CD4-positive, alpha-beta T cell treated with Interleukin-15 for 1 hour (primary cell): Measurements from ENCODE around the gene NIN.
"Not testable (repeated sequence)": the region's sequence is repeated elsewhere in the genome, so short reads cannot be mapped to it uniquely, and the experiment has no call there.

Experiments
- DNase-seq: peaks from one replicate; pipeline ENCODE4 v3.0.0-alpha.2; 2020

The NIN gene

DNA sequence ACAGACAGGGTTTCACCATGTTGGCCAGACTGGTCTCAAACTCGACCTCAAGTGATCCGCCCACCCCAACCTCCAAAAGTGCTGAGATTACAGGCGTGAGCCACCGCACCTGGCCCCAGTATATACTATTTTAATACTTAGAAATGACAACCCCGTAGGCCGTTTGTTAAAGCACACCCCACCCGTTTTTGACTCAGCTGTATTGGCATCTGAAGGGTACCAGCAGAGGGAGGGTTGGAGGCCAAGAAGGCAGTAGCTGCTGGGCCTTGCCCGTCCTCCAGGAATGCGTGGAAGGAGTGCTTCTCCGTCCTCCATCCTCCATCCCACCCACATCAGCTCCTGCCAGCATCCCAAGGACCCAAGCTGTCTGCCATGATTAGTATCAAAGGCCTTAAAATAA lies 6.3 kb upstream of the NIN start:
- no peak for DNase-seq

DNA sequence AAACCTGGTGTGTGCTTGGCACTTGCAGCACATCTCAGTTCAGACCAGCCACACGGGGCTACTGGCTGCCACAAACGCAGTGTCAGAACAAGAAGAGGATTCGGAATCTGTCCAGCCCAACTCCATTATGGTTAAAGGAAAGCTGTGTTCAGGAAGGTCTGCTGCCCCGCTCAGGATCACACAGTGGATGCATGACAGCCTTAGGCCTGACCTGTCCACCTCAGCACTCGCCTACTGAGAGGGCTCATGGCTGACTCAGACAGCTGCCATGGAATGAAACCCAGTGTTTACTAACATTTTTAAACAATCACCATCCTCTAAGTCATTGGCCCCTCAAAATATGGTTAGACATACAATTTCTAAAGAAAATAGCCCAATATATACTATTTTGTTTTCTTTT lies 5.6 kb upstream of the NIN start:
- DNase-seq: no peak

DNA sequence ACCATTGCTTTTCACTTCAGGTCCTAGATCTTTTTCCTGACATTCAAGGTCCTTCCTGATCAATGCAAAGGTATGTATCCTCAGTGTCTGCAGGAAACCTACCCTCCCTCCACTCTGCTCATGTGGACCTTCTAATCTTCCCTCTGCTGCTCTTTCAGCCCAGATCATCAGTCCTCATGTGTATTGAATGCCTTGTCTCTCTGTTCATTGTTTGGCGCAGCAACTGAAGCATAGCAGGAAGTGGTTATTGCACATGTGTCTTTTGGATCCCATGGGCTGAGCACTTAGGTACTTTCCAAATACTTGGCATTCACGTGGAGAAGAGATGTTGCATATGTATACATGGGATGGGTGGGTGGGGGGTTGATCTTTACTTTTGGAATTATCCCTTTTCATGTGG lies 4.3 kb upstream of the NIN start:
- peak; percentile 40 for DNase-seq

DNA sequence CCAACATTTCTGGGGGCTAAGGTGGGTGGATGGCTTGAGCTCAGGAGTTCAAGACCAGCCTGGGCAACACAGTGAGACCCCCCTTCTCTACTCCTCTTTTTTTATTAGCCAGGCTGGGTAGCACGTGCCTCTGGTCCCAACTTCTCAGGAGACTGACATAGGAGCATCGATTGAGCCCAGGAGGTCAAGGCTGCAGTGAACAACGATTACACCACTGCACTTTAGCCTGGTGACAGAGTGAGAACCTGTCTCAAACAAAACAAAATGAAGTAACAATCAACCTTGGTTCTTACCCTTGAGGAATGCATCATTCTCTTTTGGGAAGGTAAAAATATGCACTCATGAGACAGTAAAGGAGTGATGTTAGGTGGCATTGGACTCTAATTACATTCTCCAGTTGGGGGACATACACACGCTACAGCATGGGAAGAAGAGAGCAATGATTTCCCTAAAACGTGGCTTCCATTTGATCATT lies 3.9 kb upstream of the NIN start:
- DNase-seq: no peak

DNA sequence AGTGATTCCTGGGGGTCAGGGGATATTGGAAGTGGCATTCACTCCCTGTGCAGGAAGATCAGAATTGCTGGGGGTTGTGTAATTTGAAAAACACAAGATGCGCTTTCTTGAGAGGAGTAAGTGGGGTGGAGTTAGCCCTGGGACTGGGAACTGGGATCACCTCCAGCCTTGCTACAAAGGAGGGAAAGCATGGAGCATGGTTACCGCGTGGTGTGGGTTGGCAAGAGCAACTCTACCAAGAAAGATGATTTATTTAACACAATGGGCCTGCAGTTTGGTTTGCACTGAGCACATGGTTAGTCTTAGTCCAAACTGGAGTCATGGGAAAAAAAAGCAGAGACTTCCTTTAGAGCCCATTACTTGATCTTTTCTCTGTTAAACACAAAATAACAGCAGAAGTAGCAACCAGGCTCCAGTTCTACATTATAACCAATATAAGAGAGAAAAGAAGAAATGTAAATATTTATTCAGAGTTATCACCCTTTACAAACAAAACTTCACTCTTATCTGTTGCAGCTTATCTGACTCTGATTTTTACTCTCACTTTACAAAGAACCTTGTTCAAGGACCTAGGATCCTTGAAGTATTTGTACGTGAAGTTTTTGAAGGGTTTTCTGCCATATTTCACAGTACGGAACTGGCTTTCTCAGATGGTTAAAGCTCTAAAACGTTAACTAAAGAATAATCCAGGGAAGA lies 2.1 kb upstream of the NIN start:
- no peak for DNase-seq

DNA sequence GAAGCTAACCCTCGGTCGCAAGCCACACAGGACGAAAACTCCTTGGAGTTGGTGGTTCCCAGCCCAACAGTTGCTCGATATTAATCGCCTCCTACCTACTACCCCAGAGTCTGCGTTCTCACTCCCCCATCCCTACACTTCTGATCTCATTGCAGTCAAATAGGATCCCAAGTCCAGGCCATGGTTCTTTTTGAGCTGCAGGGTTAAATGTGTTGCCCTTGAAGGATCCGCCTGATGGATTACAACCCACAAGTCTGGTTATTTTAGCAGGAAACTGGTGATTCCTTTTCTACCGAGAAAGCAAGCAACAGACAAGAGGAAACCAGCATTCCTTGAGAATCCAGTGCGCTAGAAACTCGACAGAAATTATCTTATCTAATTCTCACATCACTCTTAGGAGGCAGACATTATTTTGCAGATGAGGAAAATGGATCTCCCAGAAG lies 785 bp upstream of the NIN start:
- no peak for DNase-seq

DNA sequence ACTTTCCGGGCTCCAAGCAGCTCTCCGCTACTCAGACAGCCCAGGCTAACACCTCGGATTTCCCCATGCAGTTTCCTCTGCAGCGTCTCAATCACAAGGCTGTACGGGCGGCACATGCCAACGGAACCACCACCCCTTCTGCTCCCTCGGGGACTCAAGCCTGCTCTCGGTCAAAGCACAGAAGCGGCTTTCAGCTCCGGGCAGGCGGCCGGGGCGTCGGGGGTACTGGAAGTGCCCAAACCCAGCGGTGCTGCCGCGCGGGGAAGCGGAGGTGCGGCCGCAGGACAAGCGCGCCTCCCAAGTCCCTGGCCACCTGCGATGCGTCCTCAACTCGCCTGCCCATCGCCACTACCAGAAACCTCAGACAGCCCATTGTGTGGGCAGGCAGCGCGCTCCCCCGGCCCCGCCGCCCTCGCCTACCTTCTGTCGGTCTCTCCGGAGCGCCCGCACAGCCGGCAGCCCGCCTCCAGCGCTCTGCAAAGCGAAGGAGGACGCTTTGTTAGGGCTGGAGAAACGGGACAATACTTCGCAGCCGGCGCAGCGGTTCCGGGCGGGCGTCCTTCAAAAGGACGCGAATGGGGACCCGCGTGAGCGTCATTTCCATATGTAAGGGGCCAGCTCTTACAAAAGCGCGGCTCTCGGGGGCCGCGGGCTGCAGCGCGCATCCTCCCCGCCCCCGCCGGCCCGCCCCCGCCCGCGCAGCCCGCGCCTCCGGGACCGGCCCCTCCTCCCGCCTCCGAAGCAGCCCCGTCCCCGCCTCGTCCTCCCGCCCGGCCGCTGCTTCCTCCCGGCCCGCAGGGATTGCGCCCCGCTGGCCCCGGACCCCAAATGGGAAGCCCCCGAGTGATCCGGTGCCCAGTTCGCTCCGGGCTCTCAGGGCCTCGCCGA lies 674 bp downstream of the NIN start:
- DNase-seq: peak; percentile 72

DNA sequence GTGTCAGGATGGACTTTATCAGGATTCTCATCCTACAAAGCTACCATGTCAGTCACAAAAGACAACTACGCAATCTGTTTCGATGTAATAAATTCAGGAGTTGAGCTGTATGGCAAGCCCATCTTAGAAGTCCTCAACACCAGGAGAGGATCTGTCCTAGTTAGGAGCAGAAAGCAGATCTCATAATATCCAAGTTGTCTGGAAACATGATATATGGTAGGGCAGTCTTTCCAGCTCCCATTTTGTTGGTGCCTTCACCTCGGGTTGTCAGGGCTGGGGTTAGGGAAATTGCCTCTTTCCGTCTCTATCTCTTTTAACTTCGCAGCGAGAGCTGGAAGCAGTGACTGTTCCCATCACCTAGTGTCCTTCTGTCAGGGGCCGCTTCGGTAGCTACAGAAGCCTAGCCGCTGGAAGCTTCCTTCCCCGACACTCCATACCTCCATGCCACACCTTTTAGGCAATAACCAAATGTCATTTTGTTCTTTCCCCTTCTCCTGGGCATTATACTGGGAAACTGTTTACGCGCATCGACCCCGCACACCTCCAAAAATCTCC lies 1.4 kb downstream of the NIN start:
- DNase-seq: no peak

DNA sequence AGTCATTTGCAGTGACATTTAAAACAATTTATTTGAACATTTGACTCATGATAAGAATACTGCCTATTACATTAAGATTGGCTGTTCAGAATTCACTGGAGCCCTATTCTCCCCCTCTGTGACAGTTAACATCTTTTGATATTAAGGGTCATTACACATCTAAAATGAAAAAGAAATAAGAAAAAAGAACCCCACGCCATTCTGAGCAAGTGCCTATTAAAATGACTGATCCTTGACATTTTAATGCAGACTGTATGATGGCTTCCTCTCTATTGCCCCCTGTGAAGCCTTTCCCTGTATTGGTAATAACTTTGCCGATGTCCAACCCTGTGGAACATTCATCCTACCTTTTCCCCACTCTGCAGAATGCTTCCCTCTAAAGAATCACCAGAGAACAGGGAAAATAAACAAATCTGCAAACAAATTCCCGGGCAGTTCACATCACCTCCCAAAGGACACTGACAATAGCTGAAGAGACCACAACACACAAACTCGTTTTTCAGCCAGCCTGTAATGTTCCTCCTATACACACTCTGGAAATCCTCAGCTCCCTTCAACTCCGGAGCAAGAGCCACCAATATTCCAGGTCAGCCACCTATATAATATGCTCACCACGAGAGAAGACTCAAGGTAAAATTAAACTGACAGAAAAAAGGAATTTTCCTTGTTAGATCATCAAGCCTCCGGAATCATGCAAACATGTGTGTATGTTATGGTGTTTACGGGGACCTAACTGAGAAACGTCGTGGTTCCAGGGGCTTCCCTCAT lies 2.1 kb downstream of the NIN start:
- no peak for DNase-seq

DNA sequence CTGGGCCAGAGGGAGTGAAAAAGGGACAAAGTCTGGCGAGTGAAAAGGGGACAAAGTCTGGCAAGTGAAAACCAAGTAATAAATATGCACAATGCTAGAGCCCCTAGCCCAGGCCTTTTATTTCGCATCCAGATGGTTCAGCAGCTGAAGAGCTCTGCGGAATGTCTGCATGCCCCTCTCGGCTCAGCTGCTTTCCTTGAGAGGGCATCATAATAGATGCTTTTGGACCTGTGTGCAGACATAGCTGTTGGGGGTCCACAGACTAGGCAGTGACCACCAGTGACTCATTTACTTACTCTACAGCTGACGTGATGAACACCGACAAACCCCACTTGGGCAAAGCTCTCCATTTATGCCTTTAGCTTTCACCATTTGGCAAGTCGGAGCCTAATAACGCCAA lies 4.3 kb downstream of the NIN start:
- no peak for DNase-seq

DNA sequence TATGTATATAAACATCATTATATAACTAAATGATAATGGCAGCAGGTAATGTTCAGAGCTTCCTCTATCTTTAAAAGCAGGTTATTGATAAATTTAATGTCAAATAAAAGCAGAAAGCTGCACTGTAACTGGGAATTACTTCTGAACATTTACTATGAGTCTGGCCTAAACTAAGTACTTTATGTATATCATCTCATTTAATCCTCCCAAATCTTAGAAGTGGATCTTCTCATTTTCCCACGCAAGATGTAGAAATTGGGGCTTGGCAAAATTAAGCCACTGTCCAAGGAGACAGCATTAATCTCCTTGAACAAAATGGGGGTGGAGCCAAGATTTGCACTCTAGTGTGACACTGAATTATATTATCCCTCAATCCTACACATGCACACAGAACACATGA lies 5.7 kb downstream of the NIN start:
- no peak for DNase-seq

DNA sequence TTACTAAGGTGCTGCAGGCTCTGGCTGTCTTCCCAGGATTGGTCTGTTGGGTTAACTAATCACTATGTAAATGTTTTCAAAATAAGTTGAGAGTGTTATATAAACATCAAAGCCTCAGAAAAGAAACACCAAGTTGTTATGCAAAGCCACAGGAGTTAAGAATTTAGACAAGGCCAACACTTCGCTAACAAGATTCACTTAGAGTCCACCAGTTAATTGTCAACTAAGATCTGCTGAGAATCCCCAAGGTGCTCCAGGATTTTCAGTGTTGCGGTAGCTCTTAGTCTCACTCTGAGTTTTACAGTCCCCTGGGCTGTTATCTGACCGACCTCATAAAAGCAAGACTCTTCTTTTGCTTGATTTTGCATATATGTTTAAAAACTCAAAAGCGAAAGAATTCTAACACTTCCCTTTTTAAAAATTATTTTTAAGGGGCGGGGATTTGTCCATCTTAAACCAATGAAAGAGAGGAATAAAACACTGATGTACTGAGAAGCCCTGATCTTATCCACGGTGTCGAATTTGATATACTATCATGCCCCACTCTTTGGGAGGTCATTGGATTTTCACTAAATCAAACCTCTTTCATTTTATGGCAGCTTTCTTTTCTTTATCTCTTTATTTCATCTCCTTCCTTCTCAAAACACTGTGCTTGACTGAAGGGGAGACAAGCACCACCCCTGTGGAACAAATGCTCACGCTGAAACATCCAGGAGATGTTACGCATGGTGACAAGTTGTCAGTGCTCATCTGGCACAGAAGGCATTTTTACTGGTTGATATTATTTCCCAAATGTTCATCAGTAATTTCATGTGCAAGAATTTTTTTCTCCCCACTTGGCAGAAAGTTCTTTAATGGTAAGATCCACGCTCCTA lies 7.0 kb downstream of the NIN start:
- DNase-seq: no peak

DNA sequence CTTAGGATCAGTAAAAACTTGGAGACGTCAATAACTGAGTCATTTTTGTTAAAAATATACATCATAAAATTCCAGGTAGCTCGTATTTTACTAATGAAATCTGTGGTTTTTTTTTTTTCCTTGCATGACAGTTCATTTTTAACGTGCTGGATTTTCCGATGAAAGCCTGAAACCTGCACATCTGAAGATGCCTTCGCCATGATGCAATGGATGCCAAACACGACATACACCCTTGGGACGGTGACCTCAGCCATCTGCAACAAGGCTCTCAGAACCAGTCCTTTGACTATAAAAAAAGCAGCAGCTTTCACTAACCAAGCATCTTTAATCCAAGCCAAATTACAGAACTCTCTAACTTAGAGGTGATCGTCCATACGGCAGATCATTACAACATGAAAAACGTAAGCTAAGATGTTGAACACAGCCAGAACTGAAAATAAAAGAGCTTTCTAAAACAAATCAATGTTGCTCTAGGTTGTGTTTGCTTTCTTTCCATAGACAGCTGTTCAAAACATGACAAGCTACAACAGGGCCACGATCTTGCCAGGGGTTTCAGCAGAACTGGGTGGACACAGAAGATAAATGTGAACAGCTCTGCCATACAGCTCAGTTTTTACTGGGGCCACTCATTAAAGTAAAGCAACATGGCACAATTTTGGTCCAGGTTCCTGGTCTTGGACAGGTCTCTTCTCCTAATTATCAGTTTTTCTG lies 7.8 kb downstream of the NIN start:
- no peak for DNase-seq

DNA sequence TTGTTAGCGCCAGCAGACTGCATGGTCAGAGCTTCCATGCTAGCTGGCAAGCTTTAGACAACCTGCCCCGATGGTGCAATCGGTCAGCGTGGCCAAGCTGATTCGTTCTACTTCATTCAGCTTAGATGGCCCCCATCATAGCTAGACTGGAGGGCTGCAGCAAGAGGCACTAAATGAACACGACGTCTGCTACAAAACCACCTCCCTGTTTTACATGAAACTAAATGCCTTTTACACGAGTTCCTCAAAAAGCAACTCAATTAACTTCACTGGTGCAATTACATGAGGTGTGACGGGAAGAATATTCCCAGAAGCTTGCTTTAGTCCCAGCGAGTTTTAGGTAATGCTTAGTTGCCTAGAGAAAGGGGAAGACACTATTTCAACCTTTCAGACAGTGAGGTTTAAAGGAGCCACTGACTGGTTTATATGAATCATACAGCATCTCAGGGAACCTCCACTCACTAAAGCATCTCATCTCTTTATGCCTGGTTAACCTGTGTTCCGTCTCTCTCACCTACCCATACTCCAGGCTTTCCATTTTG lies 8.4 kb downstream of the NIN start:
- DNase-seq: no peak

DNA sequence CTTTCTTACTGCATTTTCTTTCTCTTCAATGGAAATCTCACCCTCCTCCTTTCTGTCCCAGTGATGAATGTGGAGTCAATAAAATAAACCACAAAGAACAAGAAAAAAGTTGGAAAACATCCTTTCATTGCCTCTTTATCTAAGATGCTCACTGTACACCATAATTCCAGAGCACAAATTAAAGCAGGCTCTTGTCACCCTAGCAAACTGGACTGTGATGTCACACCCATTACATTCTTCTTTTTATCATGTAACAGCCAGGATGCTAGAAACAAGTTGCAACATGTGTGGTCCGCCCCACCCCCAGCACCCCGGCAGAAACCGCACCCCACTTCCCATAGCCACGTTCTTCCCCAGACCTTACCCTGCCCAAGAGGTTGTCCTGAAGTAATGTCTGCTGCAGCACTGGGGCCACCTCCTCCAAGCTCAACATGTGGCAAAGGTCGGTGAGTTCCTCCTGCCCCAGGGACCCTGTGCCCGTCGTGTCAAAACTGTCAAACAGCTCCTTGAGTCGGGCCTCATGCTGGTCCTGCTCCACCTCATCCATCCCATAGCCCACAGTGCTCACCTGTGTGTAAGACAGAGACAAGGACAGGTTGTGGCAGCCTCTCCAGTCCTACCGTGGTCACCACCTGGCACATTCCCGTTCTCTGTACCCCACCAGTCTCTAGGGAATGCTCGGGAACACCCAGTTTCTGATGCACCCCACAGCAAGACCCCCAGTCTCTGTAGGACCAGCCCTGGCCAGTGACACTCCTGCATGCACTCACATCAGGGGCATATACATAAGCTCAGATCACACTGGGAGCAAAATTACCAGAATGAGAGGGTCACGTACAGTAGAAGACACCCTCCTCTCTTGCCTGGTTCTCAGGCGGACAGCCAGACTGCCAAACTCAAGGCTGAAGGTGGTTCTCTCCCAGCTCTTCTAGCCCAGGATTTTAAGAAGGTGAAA lies 9.2 kb downstream of the NIN start:
- peak; percentile 77 for DNase-seq

DNA sequence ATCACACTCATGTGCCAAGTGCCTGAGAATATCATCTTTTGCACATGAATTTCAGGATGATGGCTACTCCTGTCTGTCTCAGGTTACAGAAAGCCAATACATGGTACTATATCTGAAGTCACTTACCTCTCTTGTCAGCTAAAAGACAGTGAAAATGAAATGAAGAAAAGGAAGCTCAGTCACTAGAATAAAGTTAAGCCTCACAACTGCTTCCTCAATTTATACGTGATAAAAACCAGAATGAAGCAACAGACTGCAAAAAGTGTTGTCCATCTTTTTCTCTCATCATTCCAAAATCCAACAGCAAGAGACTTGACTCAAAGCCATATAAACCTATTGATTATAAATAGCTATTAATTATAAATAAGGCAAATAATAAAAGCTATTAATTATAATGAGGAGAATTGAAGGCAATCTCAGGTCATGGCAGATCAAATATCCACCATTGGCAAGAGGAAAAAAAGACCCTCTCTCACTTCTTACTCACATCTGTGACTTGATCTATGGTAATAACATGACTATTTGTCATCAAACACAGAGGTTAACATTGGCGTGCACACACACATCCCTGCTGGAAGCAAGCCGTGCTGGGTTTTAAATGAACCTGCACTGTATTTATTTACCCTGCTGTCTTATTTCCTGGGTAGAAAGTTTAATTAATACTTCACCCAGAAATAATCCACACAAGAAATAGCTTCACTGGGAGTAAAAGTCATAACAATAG lies 10.0 kb downstream of the NIN start:
- DNase-seq: no peak

DNA sequence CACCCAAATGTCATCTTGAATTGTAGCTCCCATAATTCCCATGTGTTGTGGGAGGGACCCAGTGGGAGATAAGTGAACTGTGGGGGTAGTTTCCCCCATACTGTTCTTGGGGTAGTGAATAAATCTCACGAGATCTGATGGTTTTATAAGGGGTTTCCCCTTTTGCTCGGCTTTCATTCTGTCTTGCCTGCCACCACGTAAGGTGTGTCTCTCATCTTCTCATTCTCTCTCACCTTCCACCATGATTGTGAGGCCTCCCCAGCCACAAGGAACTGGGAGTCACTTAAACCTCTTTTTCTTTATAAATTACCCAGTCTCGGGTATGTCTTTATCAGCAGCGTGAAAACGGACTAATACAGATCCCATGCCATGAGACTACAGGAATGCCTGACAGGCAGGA lies 11.7 kb downstream of the NIN start:
- not testable (repeated sequence) for DNase-seq

DNA sequence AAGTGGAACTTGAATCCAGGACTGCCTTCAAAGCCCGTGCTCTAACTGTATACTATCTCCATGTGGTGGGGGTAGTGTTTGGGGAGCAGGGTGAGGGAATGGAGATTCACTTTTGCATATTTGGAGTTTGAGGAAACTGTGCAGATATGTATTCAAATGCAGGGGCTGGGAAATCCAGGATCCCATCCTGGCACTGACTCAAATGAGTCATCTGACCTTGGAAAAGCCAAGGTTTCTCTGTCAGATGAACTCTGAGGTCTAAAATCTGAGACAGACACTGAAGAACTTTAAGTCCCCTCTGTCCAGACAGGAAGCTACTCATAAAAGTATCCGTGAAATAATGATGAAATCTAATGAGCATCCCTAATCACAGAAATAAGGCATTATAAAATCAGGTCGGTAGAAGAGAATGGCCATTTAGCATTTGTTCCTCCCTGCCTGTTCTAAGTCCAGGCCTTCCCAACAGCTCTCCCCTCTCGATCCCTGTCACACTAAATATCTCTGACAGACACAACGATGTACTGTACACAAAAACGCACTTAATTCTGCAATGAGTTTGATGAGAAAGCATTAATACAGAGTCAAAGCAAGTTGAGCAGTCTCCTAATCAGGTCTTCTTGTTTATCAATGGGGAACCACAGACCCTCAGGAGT lies 14.4 kb downstream of the NIN start:
- no peak for DNase-seq

DNA sequence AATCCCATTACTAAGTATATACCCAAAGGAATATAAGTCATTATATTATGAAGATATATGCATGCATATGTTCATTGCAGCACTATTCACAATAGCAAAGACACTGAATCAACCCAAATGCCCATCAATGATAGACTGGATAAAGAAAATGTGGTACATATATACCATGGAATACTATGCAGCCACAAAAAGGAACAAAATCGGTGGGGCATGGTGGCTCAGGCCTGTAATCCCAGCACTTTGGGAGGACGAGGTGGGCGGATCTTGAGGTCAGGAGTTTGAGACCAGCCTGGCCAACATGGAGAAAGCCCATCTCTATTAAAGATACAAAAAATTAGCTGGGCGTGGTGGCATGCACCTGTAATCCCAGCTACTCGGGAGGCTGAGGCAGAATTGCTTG lies 15.4 kb downstream of the NIN start:
- not testable (repeated sequence) for DNase-seq
